ENCODE data around the gene GPR139. TPM values are rescaled to one million over a fixed set of nuclear protein-coding genes. Genes with fewer than 3 reads are reported as not detected.

GPR139 gene
- total RNA-seq, 1 donor from 2014 or later: not detected

DNA sequence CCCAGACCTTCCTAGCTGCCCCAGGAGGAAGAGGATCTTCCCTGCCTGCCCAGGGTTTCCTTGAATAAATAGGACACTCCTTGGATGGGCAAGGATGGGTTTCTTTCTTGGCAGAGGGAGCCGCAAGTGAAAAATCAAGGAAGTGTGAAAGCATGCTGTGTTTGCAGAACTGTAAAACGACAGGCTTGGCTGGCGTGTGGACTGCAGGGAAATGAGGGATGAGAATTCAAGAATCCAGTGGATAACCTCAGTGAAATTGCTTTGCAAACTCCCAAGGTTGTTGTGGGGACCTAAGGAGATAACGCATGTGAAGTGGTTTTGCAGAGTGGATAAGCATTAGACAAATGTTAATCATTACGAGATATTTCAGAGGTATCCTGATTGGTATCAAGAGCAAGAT lies 20.4 kb downstream of the GPR139 start:
- TF ChIP-seq, protein P1, sequence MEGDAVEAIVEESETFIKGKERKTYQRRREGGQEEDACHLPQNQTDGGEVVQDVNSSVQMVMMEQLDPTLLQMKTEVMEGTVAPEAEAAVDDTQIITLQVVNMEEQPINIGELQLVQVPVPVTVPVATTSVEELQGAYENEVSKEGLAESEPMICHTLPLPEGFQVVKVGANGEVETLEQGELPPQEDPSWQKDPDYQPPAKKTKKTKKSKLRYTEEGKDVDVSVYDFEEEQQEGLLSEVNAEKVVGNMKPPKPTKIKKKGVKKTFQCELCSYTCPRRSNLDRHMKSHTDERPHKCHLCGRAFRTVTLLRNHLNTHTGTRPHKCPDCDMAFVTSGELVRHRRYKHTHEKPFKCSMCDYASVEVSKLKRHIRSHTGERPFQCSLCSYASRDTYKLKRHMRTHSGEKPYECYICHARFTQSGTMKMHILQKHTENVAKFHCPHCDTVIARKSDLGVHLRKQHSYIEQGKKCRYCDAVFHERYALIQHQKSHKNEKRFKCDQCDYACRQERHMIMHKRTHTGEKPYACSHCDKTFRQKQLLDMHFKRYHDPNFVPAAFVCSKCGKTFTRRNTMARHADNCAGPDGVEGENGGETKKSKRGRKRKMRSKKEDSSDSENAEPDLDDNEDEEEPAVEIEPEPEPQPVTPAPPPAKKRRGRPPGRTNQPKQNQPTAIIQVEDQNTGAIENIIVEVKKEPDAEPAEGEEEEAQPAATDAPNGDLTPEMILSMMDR (IDR thresholded peaks at IDR 0.05): no peak
- H3K27ac ChIP-seq: no peak overlapping the region
- H3K4me3 ChIP-seq: no peak overlapping the region
- no peaks in the 10 kb centered on the region for H3K27me3 ChIP-seq
- intact Hi-C loops (cut with DNase I): no loop called here
- H3K36me3 ChIP-seq: no peaks in the 10 kb centered on the region
- DNase-seq (ENCODE audit: low spot score in 2 of 2): no peak
- no peaks in the 10 kb centered on the region for H3K9me3 ChIP-seq
- H3K4me1 ChIP-seq: no peaks in the 10 kb centered on the region

DNA sequence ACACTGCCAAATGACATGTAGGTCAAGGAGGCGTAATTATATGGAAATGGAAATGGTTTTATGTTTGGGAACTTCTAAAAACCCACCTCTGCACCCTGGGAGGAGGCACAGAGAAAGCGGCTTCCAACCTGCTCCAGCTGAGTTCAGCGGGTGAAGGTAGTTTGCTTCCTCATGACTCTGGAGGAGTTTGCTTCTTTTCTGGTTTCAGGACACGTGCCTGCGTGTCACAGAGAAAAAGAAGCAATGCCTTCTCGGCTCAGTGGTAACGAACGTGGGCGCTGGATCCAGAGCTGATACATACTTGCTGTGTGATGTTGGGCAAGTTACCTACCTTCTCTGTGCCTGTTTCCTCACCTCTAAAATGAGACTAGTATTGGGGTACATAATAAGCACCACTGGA lies 22.1 kb downstream of the GPR139 start:
- intact Hi-C loops (cut with DNase I): no loop called here
- H3K27ac ChIP-seq: no peak overlapping the region

DNA sequence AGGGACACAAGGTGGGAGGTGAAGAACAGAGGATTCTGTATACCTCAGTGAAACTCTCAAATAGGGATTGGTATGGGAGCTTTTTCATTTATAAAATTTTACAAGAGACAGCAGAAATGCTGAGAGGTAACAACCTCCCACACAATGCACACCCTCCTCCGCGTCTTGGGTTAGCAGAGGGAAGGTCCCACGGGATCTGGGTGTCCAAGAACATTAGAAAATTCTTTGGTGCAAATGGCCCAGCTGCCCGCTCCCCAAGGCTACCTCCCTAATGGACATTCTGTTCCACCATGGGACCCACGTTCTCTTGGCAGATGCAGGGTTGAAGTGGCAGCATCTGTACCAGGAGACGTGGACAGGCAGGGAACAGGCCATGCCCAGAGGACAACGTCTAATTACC lies 22.5 kb downstream of the GPR139 start:
- TF ChIP-seq, protein P1 (IDR thresholded peaks at IDR 0.05): no peak
- Histone ChIP-seq H3K27ac (no peak overlapping the region), H3K36me3 (no peaks in the 10 kb centered on the region), H3K27me3 (no peaks in the 10 kb centered on the region), H3K4me3 (no peak overlapping the region), H3K4me1 (no peaks in the 10 kb centered on the region), H3K9me3 (no peaks in the 10 kb centered on the region)
- intact Hi-C loops (cut with DNase I): no loop called here
- DNase-seq (ENCODE audit: low spot score in 2 of 2): no peak

More for the DNA sequence above, 22.1 kb downstream of the GPR139 start:
- TF ChIP-seq, protein P1 (IDR thresholded peaks at IDR 0.05): no peak
- no peaks in the 10 kb centered on the region for H3K4me1 ChIP-seq
- no peaks in the 10 kb centered on the region for H3K36me3 ChIP-seq
- no peak overlapping the region for H3K4me3 ChIP-seq
- no peaks in the 10 kb centered on the region for H3K27me3 ChIP-seq
- H3K9me3 ChIP-seq: no peaks in the 10 kb centered on the region
- DNase-seq (ENCODE audit: low spot score in 2 of 2): no peak

DNA sequence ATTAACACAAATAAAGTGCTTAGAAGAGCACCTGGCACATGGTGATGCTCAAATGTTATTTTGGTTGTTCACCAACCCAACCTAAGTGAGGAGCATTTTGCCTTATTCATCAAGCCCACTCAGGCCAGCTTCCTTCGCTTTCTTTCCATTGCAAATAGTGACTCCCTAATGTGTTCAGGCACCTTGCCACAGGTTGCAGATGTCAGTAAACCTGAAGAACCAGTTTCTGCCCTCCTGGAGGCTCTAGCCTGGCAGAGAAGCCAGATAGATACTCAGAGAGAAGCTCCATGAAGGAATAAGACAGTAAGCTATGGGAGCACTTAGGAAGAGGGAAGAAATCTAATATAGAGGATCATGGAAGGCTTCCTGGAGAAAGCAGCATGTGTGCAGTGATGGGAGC lies 23.9 kb downstream of the GPR139 start:
- Histone ChIP-seq H3K36me3 (no peaks in the 10 kb centered on the region), H3K4me1 (no peaks in the 10 kb centered on the region), H3K27ac (no peak overlapping the region), H3K27me3 (no peaks in the 10 kb centered on the region), H3K9me3 (no peaks in the 10 kb centered on the region), H3K4me3 (no peak overlapping the region)
- intact Hi-C loops (cut with DNase I): no loop called here
- TF ChIP-seq, protein P1 (IDR thresholded peaks at IDR 0.05): no peak
- no peak for DNase-seq (ENCODE audit: low spot score in 2 of 2)

DNA sequence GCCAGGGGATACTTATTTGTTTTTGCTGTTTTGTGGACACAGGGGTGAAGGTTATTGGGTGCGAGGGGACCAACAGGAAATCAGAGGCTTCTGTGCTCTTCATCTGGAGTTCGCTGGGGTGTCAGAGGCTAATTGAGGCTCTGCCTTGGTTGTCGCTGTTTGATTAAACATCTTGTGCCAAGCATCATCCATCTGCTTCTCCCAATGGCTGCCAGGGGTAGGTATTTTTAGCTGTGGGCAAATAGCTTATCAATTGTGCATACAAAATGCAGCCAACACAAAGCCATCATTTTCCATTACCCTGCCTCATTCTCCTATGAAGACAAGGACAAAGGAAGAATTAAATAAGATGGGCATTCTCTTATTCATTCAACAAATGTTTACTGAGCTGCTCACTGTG lies 27.8 kb downstream of the GPR139 start:
- TF ChIP-seq, protein P1 (IDR thresholded peaks at IDR 0.05): no peak
- H3K27ac ChIP-seq: no peak overlapping the region
- intact Hi-C loops (cut with DNase I): no loop called here
- DNase-seq (ENCODE audit: low spot score in 2 of 2): no peak
- no peaks in the 10 kb centered on the region for H3K27me3 ChIP-seq
- H3K4me1 ChIP-seq: no peaks in the 10 kb centered on the region
- H3K9me3 ChIP-seq: no peaks in the 10 kb centered on the region
- no peak overlapping the region for H3K4me3 ChIP-seq
- H3K36me3 ChIP-seq: no peaks in the 10 kb centered on the region

DNA sequence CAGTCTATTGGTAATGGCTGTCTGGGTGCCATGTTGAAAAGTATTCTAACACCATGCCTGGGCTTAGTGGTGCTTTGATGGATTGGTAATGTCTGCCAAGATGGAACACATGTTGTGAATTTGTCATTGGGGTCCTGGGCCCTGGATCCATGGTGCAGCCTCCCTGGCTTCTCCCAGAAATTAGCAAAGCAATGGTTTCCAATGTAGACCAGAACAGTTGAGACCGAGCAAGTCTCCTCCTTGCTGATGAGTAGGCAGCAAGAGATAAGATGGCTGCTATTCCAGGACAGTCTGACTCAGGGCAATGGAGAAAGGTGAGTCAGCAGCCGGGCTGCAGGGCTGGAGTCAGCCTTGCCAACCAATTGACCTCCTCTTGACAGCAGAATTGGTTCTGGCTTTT lies 30.8 kb downstream of the GPR139 start:
- H3K36me3 ChIP-seq: no peaks in the 10 kb centered on the region
- no peak overlapping the region for H3K4me3 ChIP-seq
- no peak for DNase-seq (ENCODE audit: low spot score in 2 of 2)
- TF ChIP-seq, protein P1 (IDR thresholded peaks at IDR 0.05): no peak
- H3K27me3 ChIP-seq: no peaks in the 10 kb centered on the region
- intact Hi-C loops (cut with DNase I): no loop called here
- H3K9me3 ChIP-seq: no peaks in the 10 kb centered on the region
- no peak overlapping the region for H3K27ac ChIP-seq
- H3K4me1 ChIP-seq: no peaks in the 10 kb centered on the region
